ENCODE data around the gene SH3BP4.

The SH3BP4 gene

GRCh38 chr2:235034265-235035118, 82.7 kb downstream of the SH3BP4 start:
- DNase-seq (ENCODE audit: low read depth in 3 of 3) = no peak

GRCh38 chr2:235037604-235038166, 85.9 kb downstream of the SH3BP4 start:
- no peak for DNase-seq (ENCODE audit: low read depth in 3 of 3)

GRCh38 chr2:235041221-235041917, 89.6 kb downstream of the SH3BP4 start:
- DNase-seq (ENCODE audit: low read depth in 3 of 3) = no peak

GRCh38 chr2:235041918-235042575, 90.2 kb downstream of the SH3BP4 start:
- no peak for DNase-seq (ENCODE audit: low read depth in 3 of 3)

- DNase-seq (ENCODE audit: low read depth in 3 of 3) = no peak
These were observed 91.0 kb downstream of the SH3BP4 start for GRCh38 chr2:235042576-235043515.

- no peak for DNase-seq (ENCODE audit: low read depth in 3 of 3)
These were observed 92.1 kb downstream of the SH3BP4 start for GRCh38 chr2:235043762-235044500.

- DNase-seq (ENCODE audit: low read depth in 3 of 3) = no peak
These were observed 92.9 kb downstream of the SH3BP4 start for GRCh38 chr2:235044501-235045271.

GRCh38 chr2:235045336-235045972, 93.6 kb downstream of the SH3BP4 start:
- no peak for DNase-seq (ENCODE audit: low read depth in 3 of 3)

GRCh38 chr2:235045973-235046343, 94.1 kb downstream of the SH3BP4 start:
- no peak for DNase-seq (ENCODE audit: low read depth in 3 of 3)

- no peak for DNase-seq (ENCODE audit: low read depth in 3 of 3)
These were observed 94.8 kb downstream of the SH3BP4 start for GRCh38 chr2:235046589-235046988.

GRCh38 chr2:235047171-235048160, 95.6 kb downstream of the SH3BP4 start:
- DNase-seq (ENCODE audit: low read depth in 3 of 3) = no peak

- no peak for DNase-seq (ENCODE audit: low read depth in 3 of 3)
These were observed 96.7 kb downstream of the SH3BP4 start for GRCh38 chr2:235048549-235048948.

- DNase-seq (ENCODE audit: low read depth in 3 of 3) = no peak
These were observed 97.3 kb downstream of the SH3BP4 start for GRCh38 chr2:235049069-235049468.

GRCh38 chr2:235049719-235050118, 97.9 kb downstream of the SH3BP4 start:
- no peak for DNase-seq (ENCODE audit: low read depth in 3 of 3)

- DNase-seq (ENCODE audit: low read depth in 3 of 3) = no peak
These were observed 99.1 kb downstream of the SH3BP4 start for GRCh38 chr2:235050980-235051351.

GRCh38 chr2:235051436-235052260, 99.8 kb downstream of the SH3BP4 start:
- DNase-seq (ENCODE audit: low read depth in 3 of 3) = no peak

Measured in stimulated activated CD4-positive, alpha-beta T cell treated with anti-CD3 and anti-CD28 coated beads, TNF-alpha, amount 100 ng/mL, for 24 hours (primary cell).